A549 (cell line): ENCODE measurements around the gene COMMD10. TPM values are rescaled to one million over a fixed set of nuclear protein-coding genes. Genes with fewer than 3 reads are reported as not detected.
A peak's percentile ranks its signal among the peaks of the same experiment; 100 is the strongest.

Source experiments
- ATAC-seq, 2 experiments: fragments of 200-7000 bp in 1 of 2; fragments of >200 bp in 1 of 2; cut with Nextera tagmentation in 1 of 2; cut with Tn5 transposase in 1 of 2; 3 replicates each; pipeline versions ENCODE4 v1.8.0 to v1.9.1; 2018 to 2020; ENCODE audit warnings: mild to moderate bottlenecking in 1 of 2, moderate library complexity in 1 of 2
- CTCF ChIA-PET: fragments of 300-600 bp; sonication (Branson Sonifier 250); formaldehyde crosslinking; extraction: SDS; loops from one replicate; lab custom pipeline; 2021; ENCODE audit warnings: antibody characterized with exemption, inconsistent platforms; lab: Yijun Ruan, JAX
- POLR2A ChIA-PET: fragments of 350-600 bp; formaldehyde crosslinking; extraction: SDS; loops from one replicate; lab custom pipeline; 2021; ENCODE audit warnings: antibody characterized with exemption, inconsistent platforms; lab: Yijun Ruan, JAX
- DNase-seq, 2 experiments: peaks; one replicate each; pipeline versions ENCODE4 v3.0.0 to v3.0.0-alpha.2; 2011 to 2016; ENCODE audit warnings: low read depth in 1 of 2, low spot score in 1 of 2
- FAIRE-seq: peaks from 2 replicates; lab custom pipeline; 2011; peaks lifted over from hg19 to GRCh38; lab: Jason Lieb, UNC
- H3K27ac ChIP-seq, 2 experiments: fragments of >200 bp; sonication (Bioruptor Twin); formaldehyde crosslinking; 3 replicates each; pipeline ENCODE4 v1.5.1; 2016 to 2017
- H3K4me1 ChIP-seq: fragments of >200 bp; sonication (Bioruptor Twin); formaldehyde crosslinking; 3 replicates; pipeline ENCODE4 v1.6.1; 2016
- H3K4me2 ChIP-seq: fragments of >200 bp; sonication (Bioruptor Twin); formaldehyde crosslinking; 3 replicates; pipeline ENCODE4 v1.6.1; 2016
- H3K4me3 ChIP-seq: fragments of >200 bp; sonication (Bioruptor Twin); formaldehyde crosslinking; 3 replicates; pipeline ENCODE4 v1.5.1; 2016
- H3K9me3 ChIP-seq: fragments of >200 bp; sonication (Bioruptor Twin); formaldehyde crosslinking; 3 replicates; pipeline ENCODE4 v1.6.1; 2016
- CBX8 ChIP-seq: fragments of 200-600 bp; sonication (generic); IDR thresholded peaks from 2 replicates; pipeline ENCODE4 v1.6.1; 2016
- CEBPB ChIP-seq, 2 experiments: fragments of >200 bp in 1 of 2; sonication (Bioruptor Twin) in 1 of 2; formaldehyde crosslinking in 1 of 2; IDR thresholded peaks; 2 replicates each; pipeline ENCODE4 v1.6.1; 2012 to 2016
- EHMT2 ChIP-seq: fragments of 200-600 bp; sonication (generic); IDR thresholded peaks from 2 replicates; pipeline ENCODE4 v1.6.1; 2016; ENCODE audit warnings: antibody characterized with exemption, low read depth, mild to moderate bottlenecking, moderate library complexity
- FOSL2 ChIP-seq, 2 experiments: fragments of 450-650 bp in 1 of 2; fragments of >200 bp in 1 of 2; sonication (Bioruptor Twin) in 1 of 2; formaldehyde crosslinking; IDR thresholded peaks; 2 replicates each; pipeline versions ENCODE4 v1.5.0 to v1.6.1; 2016 to 2020; ENCODE audit warnings: mild to moderate bottlenecking in 1 of 2, moderate library complexity in 1 of 2
- HOXA7 ChIP-seq: fragments of 250-450 bp; sonication (Bioruptor Pico); IDR thresholded peaks from 2 replicates; pipeline ENCODE4 v1.5.0; 2020; ENCODE audit warnings: mild to moderate bottlenecking, moderate library complexity
- HOXB5 ChIP-seq: fragments of 250-450 bp; sonication (Bioruptor Pico); IDR thresholded peaks from 2 replicates; pipeline ENCODE4 v1.5.0; 2020; ENCODE audit warnings: mild to moderate bottlenecking, moderate library complexity
- JUNB ChIP-seq: fragments of >200 bp; sonication (Bioruptor Twin); formaldehyde crosslinking; IDR thresholded peaks from 2 replicates; pipeline ENCODE4 v1.6.1; 2016
- NPAS2 ChIP-seq: fragments of 250-450 bp; sonication (Bioruptor Pico); IDR thresholded peaks from 2 replicates; pipeline ENCODE4 v1.8.0; 2022; ENCODE audit warnings: mild to moderate bottlenecking, moderate library complexity, borderline replicate concordance
- POLR2A ChIP-seq: IDR thresholded peaks from 2 replicates; pipeline ENCODE4 v1.6.1; 2012; ENCODE audit warnings: mild to moderate bottlenecking, low read length
- RFX5 ChIP-seq: fragments of 450-650 bp; IDR thresholded peaks from 2 replicates; pipeline ENCODE4 v1.7.1; 2014; ENCODE audit warnings: antibody characterized with exemption, mild to moderate bottlenecking, moderate library complexity
- WGBS: methylation state at CpG from one replicate; pipeline ENCODE4 v1.1.6; 2017; ENCODE audit errors: missing lambda C conversion rate; 5-methylcytosine and 5-hydroxymethylcytosine counted together
- polyA plus RNA-seq, 4 experiments: library from polyadenylated mRNA; depleted of rRNA in 3 of 4; stranded (reverse); fragments of >200 nt; fragmentation: RNase III in 1 of 4; extraction: RNeasy Plus Mini Kit Qiagen cat#74134 plus additional on column Dnase treatment in 1 of 4; gene quantifications; 2 replicates in 3 of 4; 3 replicates in 1 of 4; pipeline ENCODE4 v1.2.3, GENCODE V29; 2011 to 2017
- TF ChIP-seq, protein P1 (sequence below): IDR thresholded peaks from 2 replicates; pipeline ENCODE4 v1.6.1; 2012; ENCODE audit warnings: low read depth, borderline replicate concordance
- TF ChIP-seq, protein P2 (sequence below): IDR thresholded peaks from 2 replicates; pipeline ENCODE4 v1.6.1; 2012
- TF ChIP-seq, protein P3 (sequence below): fragments of 150-350 bp; IDR thresholded peaks from 2 replicates; pipeline ENCODE4 v1.6.1; 2014; ENCODE audit warnings: low read depth, mild to moderate bottlenecking, low read length
- TF ChIP-seq, protein P4 (sequence below): fragments of 450-650 bp; IDR thresholded peaks from 2 replicates; pipeline ENCODE4 v1.6.1; 2014; ENCODE audit warnings: antibody characterized with exemption
- TF ChIP-seq, protein P5 (sequence below): fragments of >200 bp; sonication (Bioruptor Twin); formaldehyde crosslinking; IDR thresholded peaks from 2 replicates; pipeline ENCODE4 v1.6.1; 2016

Gene COMMD10
- polyA plus RNA-seq, 2 of the 4 experiments (the other 2 are of a cell fraction), result 40.2 to 63.9 TPM

DNA sequence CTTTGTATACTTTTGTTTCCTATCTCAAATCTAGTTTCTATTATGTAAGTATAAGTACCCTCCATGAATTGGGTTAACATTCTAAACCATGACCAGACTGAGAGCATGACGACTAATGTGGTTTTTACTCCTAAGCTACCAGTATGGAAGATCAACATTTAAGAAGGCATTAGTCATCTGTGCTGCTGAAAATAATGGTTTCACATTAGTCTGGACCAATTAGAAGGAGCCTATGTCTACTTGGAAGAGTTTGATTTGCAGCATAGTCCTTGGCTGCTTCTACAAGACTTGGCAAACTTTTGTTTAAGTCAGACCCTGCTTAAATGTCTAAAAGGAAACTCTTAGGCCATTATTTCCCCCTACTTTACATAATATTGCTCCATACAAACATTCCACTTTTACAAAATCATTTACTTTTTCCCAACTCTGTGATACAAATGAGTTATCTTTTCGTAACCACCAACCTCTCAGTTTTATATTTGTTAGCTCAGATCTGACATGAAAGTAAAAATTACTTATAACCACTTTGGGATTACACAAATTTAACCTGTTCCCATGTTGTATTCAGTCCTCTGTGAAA is 186.7 kb downstream of the COMMD10 start:
- TF ChIP-seq HOXA7 (CRISPR knock-in tag), result no peak
- TF ChIP-seq HOXB5 (CRISPR knock-in tag), result no peak
- TF ChIP-seq FOSL2 (IDR thresholded peaks at IDR 0.05), result no peak
- no peak for TF ChIP-seq FOSL2 (CRISPR knock-in tag; IDR thresholded peaks at IDR 0.05)
- TF ChIP-seq, protein P1, sequence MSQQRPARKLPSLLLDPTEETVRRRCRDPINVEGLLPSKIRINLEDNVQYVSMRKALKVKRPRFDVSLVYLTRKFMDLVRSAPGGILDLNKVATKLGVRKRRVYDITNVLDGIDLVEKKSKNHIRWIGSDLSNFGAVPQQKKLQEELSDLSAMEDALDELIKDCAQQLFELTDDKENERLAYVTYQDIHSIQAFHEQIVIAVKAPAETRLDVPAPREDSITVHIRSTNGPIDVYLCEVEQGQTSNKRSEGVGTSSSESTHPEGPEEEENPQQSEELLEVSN, result no peak
- TF ChIP-seq, protein P2, sequence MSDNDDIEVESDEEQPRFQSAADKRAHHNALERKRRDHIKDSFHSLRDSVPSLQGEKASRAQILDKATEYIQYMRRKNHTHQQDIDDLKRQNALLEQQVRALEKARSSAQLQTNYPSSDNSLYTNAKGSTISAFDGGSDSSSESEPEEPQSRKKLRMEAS, result no peak
- TF ChIP-seq CEBPB (IDR thresholded peaks at IDR 0.05), result no peak
- ATAC-seq (no peak), FAIRE-seq (no peak), DNase-seq (no peak)
- Histone ChIP-seq H3K4me3 (no peak overlapping the region), H3K9me3 (peaks cover 4% of the 10 kb centered on the region; the same call in 2 of the 3 replicates), H3K4me2 (no peak overlapping the region), H3K4me1 (0 out of 3 replicates have a peak, but pooled peaks cover 3% of the 10 kb centered on the region), H3K27ac (no peak overlapping the region)
- WGBS, result 86% methylated on average over 2 of the region's 2 CpGs
- ChIA-PET CTCF (interaction anchor here (1.6 kb wide), 1 partner anchor 10 kb away, joined by 3 read pairs; no protein-coding TSS in a partner anchor), POLR2A (no interaction called here)

DNA sequence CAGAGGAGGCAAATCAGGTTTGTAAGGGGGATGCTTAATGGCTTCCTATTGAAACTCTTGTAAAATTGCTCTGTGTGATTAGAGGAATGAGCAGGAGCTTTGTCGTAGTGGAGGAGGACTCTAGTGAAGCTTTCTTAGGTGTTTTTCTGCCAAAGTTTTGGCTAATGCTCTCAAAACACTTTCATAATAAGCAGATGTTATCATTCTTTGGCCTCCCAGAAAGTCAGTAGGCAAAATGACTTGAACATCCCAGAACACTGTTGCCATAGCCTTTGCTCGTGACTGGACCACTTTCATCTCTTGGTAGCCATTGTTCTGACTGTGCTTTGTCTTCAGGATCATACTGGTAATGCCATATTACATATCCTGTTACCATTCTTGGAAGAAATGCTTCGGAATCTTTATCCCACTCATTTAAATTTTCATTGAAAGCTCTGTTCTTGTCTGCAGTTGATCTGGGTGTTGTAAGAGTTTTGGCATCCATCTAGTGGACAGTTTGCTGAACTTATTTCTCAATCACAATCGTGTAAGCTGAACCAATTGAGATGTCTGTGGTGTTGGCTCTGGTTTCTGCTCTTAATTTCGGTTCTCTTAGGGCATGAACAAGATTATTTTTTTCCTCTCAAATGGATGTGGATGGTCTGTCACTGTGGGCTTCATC is 187.6 kb downstream of the COMMD10 start:
- no peak for FAIRE-seq
- H3K27ac ChIP-seq, result no peak overlapping the region
- POLR2A ChIA-PET, result no interaction called here

DNA sequence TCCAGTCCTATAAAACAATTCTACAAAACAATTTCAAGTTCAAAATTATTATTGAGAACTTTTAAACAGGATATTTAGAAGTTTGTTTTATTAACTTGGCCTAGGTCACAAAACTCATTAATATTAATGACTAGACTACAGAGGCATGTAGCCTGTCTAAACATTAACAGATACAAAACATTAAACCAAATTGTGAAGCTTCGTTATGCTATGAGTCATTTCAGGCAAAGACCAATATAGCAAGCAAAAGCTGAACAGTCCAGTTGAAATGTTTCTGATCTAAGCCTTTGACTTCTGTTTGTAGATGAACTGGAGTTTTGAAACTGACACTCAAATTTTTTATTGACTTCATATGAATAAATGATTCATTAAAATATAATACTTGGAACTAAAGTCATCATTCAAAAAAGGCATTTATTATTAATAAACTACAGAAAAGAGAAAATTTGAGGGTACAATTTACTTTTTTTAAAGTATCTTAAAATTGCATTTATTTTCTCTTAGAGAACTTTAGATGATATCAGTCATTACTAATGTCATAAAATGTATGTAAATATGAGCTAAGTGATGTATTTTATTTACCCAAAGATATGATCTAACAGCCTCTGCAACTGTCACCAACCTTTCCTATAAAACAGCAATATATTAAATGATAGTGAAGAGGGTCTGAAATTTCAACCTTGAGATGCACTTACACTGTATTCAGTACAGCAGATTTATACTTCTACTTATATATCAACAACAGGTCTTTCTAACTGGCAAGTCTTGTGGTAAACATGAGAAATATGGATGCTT is 188.8 kb downstream of the COMMD10 start:
- peak; percentile 59 for FAIRE-seq
- Histone ChIP-seq H3K4me1 (0 out of 3 replicates have a peak, but pooled peaks cover 3% of the 10 kb centered on the region), H3K4me2 (no peak overlapping the region), H3K27ac (no peak overlapping the region), H3K4me3 (no peak overlapping the region), H3K9me3 (peaks cover 12% of the 10 kb centered on the region; the same call in 2 of the 3 replicates)
- POLR2A ChIA-PET, result no interaction called here
- 52% methylated on average over 1 of the region's 1 CpG for WGBS
- CTCF ChIA-PET, result no interaction called here
- no peak for TF ChIP-seq HOXA7 (CRISPR knock-in tag)
- TF ChIP-seq FOSL2 (IDR thresholded peaks at IDR 0.05), result no peak
- TF ChIP-seq FOSL2 (CRISPR knock-in tag; IDR thresholded peaks at IDR 0.05), result peak; percentile 9; the same call in 1 of the 2 replicates
- ATAC-seq, result no peak
- DNase-seq, result no peak

More for the DNA sequence above, 187.6 kb downstream of the COMMD10 start:
- Histone ChIP-seq H3K4me2 (no peak overlapping the region), H3K4me1 (0 out of 3 replicates have a peak, but pooled peaks cover 3% of the 10 kb centered on the region), H3K9me3 (peaks cover 12% of the 10 kb centered on the region; the same call in 2 of the 3 replicates)
- CTCF ChIA-PET, result interaction anchor here (1.6 kb wide), 1 partner anchor 11 kb away, joined by 3 read pairs; no protein-coding TSS in a partner anchor
- WGBS, result 66% methylated on average over 5 of the region's 5 CpGs
- DNase-seq, result no peak
- no peak for ATAC-seq
- TF ChIP-seq EHMT2 (no peak), JUNB (no peak), RFX5 (no peak), NPAS2 (no peak), CBX8 (no peak), FOSL2 (IDR thresholded peaks at IDR 0.05) (no peak), FOSL2 (CRISPR knock-in tag; IDR thresholded peaks at IDR 0.05) (no peak), POLR2A (no peak)
- TF ChIP-seq, protein P3, sequence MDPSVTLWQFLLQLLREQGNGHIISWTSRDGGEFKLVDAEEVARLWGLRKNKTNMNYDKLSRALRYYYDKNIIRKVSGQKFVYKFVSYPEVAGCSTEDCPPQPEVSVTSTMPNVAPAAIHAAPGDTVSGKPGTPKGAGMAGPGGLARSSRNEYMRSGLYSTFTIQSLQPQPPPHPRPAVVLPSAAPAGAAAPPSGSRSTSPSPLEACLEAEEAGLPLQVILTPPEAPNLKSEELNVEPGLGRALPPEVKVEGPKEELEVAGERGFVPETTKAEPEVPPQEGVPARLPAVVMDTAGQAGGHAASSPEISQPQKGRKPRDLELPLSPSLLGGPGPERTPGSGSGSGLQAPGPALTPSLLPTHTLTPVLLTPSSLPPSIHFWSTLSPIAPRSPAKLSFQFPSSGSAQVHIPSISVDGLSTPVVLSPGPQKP, result no peak
- TF ChIP-seq, protein P4, sequence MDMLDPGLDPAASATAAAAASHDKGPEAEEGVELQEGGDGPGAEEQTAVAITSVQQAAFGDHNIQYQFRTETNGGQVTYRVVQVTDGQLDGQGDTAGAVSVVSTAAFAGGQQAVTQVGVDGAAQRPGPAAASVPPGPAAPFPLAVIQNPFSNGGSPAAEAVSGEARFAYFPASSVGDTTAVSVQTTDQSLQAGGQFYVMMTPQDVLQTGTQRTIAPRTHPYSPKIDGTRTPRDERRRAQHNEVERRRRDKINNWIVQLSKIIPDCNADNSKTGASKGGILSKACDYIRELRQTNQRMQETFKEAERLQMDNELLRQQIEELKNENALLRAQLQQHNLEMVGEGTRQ, result no peak
- TF ChIP-seq, protein P5, sequence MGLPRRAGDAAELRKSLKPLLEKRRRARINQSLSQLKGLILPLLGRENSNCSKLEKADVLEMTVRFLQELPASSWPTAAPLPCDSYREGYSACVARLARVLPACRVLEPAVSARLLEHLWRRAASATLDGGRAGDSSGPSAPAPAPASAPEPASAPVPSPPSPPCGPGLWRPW, result no peak
- TF ChIP-seq, all 56 proteins: peak for 0
- no peak overlapping the region for H3K4me3 ChIP-seq
